ENCODE measurements around the gene ACY1. TPM values are rescaled to one million over a fixed set of nuclear protein-coding genes. Genes with fewer than 3 reads are reported as not detected.
"Not testable (repeated sequence)": the region's sequence is repeated elsewhere in the genome, so short reads cannot be mapped to it uniquely, and the experiment has no call there.

Gene ACY1
- total and polyA plus RNA-seq, 10 of the 15 experiments (the other 5 are each of a cell fraction or from before 2014, with no cell fraction given) = 18.5 to 42.2 (median 27.8) TPM

- peak overlapping the region; percentile 35; the same call in 1 of the 2 replicates for H3K9ac ChIP-seq (ENCODE audit: control insufficient read depth, insufficient read depth, low read length)
- RAD21 ChIA-PET (ENCODE audit: unreplicated experiment); H4K20me1 ChIP-seq (ENCODE audit: control insufficient read depth, insufficient read depth); in situ Hi-C loops (cut with MboI); FAIRE-seq; H3K4me2 ChIP-seq (ENCODE audit: control insufficient read depth, insufficient read depth); H3K27me3 ChIP-seq (replicated peaks in 1 of 2; ENCODE audit: control insufficient read depth in 2 of 2, insufficient read depth in 2 of 2, low read length in 1 of 2); H3K27ac ChIP-seq (ENCODE audit: control insufficient read depth, insufficient read depth); ATAC-seq; H2AFZ ChIP-seq (ENCODE audit: control insufficient read depth, low read depth, low read length); H3K4me1 ChIP-seq (ENCODE audit: control insufficient read depth, insufficient read depth, low read length); intact Hi-C loops (cut with micrococcal nuclease; ENCODE audit: unreplicated experiment); H3K9me3 ChIP-seq (replicated peaks; ENCODE audit: control insufficient read depth, insufficient read depth, low read length); DNase-seq (ENCODE audit: low read depth, low spot score): not testable (repeated sequence)
- TSS peak; percentile 84 for BruUV-seq (replicated peaks)
- WGBS (ENCODE audit: insufficient coverage, insufficient replicate concordance, low lambda C conversion rate, missing lambda C conversion rate) = 91% methylated on average over 11 of the region's 13 CpGs
- POLR2A ChIA-PET = interaction anchor here (1.5 to 2.6 kb wide), 2 partner anchors 11 to 51 kb away, joined by 9 to 14 read pairs; partner anchors contain the start of genes PARP3 and RRP9
- CTCF ChIA-PET = interaction anchor here (1.0 to 2.7 kb wide), 2 partner anchors 20 to 51 kb away, joined by 4 to 13 read pairs; partner anchors contain the start of gene ABHD14B
- SMC1A ChIA-PET (ENCODE audit: uncharacterized antibody, unreplicated experiment) = interaction anchor here (3.0 kb wide), 1 partner anchor 9 kb away, joined by 12 read pairs; no protein-coding TSS in a partner anchor
- H3K79me2 ChIP-seq (ENCODE audit: control insufficient read depth, insufficient read depth, low read length) = peaks cover 33% of the 10 kb centered on the region
- peak overlapping the region; percentile 99; the same call in 1 of the 2 replicates for H3K4me3 ChIP-seq
- peaks cover 14 to 16% of the 10 kb centered on the region in 2 experiments for H3K36me3 ChIP-seq (ENCODE audit: control insufficient read depth in 2 of 2, insufficient read depth in 2 of 2, low read length in 1 of 2)
These were observed 10.3 kb downstream of the ACY1 start for GRCh38 chr3:51993657-51994056.

- TF ChIP-seq CEBPZ (IDR thresholded peaks at IDR 0.05; ENCODE audit: low read depth, low read length) (no peak), POLR2A (IDR thresholded peaks at IDR 0.05; ENCODE audit: low read depth, low read length) (peak; percentile 54; the same call in 1 of the 2 replicates), LARP7 (IDR thresholded peaks at IDR 0.05) (no peak)
- H2AFZ ChIP-seq (ENCODE audit: control insufficient read depth, low read depth, low read length) = no peak overlapping the region
- ChIA-PET CTCF (interaction anchor here (1.0 to 2.7 kb wide), 3 partner anchors 10 to 59 kb away, joined by 3 to 18 read pairs (median 13); partner anchors contain the start of gene ABHD14B), SMC1A (ENCODE audit: uncharacterized antibody, unreplicated experiment) (interaction anchor here (0.7 to 3.0 kb wide), 4 partner anchors 10 to 53 kb away, joined by 3 to 13 read pairs (median 8); partner anchors contain the start of genes PARP3 and RRP9), RAD21 (ENCODE audit: unreplicated experiment) (interaction anchor here (2.1 kb wide), 1 partner anchor 59 kb away, joined by 10 read pairs; no protein-coding TSS in a partner anchor), POLR2A (interaction anchor here (1.6 to 2.6 kb wide), 3 partner anchors 11 to 127 kb away, joined by 3 to 30 read pairs (median 14); partner anchors contain the start of genes ACY1, PARP3 and RRP9)
- FAIRE-seq (no peak), ATAC-seq (no peak), DNase-seq (ENCODE audit: low read depth, low spot score) (no peak)
- intact Hi-C loops (cut with micrococcal nuclease; ENCODE audit: unreplicated experiment) = no loop called here
- H3K4me2 ChIP-seq (ENCODE audit: control insufficient read depth, insufficient read depth) = peak overlapping the region; percentile 97
- in situ Hi-C loops (cut with MboI) = no loop called here
- peaks cover 33% of the 10 kb centered on the region for H3K79me2 ChIP-seq (ENCODE audit: control insufficient read depth, insufficient read depth, low read length)
- WGBS (ENCODE audit: insufficient coverage, insufficient replicate concordance, low lambda C conversion rate, missing lambda C conversion rate) = 71% methylated on average over 2 of the region's 2 CpGs
- H3K4me1 ChIP-seq (ENCODE audit: control insufficient read depth, insufficient read depth, low read length) = peaks cover 9% of the 10 kb centered on the region
- H3K9ac ChIP-seq (ENCODE audit: control insufficient read depth, insufficient read depth, low read length) = peak overlapping the region; percentile 98
- H3K9me3 ChIP-seq (replicated peaks; ENCODE audit: control insufficient read depth, insufficient read depth, low read length) = no peaks in the 10 kb centered on the region
- H3K4me3 ChIP-seq = peak overlapping the region; percentile 99
- BruUV-seq (replicated peaks) = no TSS peak
- H4K20me1 ChIP-seq (ENCODE audit: control insufficient read depth, insufficient read depth) = 0 out of 2 replicates have a peak, but pooled peaks cover 6% of the 10 kb centered on the region
- H3K27ac ChIP-seq (ENCODE audit: control insufficient read depth, insufficient read depth) = peak overlapping the region; percentile 66
- H3K27me3 ChIP-seq (replicated peaks in 1 of 2; ENCODE audit: control insufficient read depth in 2 of 2, insufficient read depth in 2 of 2, low read length in 1 of 2) = no peaks in the 10 kb centered on the region; a peak in 1 of 4 replicates
- peaks cover 14 to 16% of the 10 kb centered on the region in 2 experiments for H3K36me3 ChIP-seq (ENCODE audit: control insufficient read depth in 2 of 2, insufficient read depth in 2 of 2, low read length in 1 of 2)
These were observed 11.2 kb downstream of the ACY1 start for GRCh38 chr3:51994530-51994929.

Measured in GM12878 (cell line).